ENCODE data around the gene CLPX. TPM values are rescaled to one million over a fixed set of nuclear protein-coding genes. Genes with fewer than 3 reads are reported as not detected.

CLPX gene
- total RNA-seq, 1 experiment from 2014 or later, result 19.3 TPM

DNA sequence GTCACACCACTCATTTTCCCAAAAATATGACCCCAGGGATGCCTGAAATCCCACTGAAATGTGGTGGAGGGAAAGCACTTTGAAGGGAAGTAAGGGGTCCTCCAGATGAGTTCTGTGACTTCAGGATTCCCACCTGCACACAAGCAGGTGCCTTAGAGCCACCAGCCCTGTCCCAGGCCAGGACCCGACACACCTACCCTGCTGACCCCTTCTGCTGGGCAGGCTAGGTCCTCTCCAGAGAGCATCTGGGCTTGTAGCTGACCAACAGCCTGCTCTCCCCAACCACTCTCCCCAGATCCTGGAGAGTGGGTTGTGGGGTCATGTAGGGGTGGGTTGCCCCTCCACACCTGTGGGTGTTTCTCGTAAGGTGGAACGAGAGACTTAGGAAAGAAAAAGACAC, 41.1 kb upstream of the CLPX start:
- no peak overlapping the region for H2AFZ ChIP-seq (ENCODE audit: low read length)
- no peaks in the 10 kb centered on the region for H3F3A ChIP-seq (ENCODE audit: low read length, unreplicated experiment)
- no peak for ATAC-seq
- no peaks in the 10 kb centered on the region for H3K9me2 ChIP-seq (replicated peaks; ENCODE audit: low read length)
- no peak for TF ChIP-seq EZH2 (IDR thresholded peaks at IDR 0.05; ENCODE audit: low read length, unreplicated experiment)
- TF ChIP-seq, protein P1, sequence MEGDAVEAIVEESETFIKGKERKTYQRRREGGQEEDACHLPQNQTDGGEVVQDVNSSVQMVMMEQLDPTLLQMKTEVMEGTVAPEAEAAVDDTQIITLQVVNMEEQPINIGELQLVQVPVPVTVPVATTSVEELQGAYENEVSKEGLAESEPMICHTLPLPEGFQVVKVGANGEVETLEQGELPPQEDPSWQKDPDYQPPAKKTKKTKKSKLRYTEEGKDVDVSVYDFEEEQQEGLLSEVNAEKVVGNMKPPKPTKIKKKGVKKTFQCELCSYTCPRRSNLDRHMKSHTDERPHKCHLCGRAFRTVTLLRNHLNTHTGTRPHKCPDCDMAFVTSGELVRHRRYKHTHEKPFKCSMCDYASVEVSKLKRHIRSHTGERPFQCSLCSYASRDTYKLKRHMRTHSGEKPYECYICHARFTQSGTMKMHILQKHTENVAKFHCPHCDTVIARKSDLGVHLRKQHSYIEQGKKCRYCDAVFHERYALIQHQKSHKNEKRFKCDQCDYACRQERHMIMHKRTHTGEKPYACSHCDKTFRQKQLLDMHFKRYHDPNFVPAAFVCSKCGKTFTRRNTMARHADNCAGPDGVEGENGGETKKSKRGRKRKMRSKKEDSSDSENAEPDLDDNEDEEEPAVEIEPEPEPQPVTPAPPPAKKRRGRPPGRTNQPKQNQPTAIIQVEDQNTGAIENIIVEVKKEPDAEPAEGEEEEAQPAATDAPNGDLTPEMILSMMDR (conservative IDR thresholded peaks at IDR 0.05; ENCODE audit: low read depth, low read length), result no peak
- TF ChIP-seq EZH2phosphoT487 (IDR thresholded peaks at IDR 0.05; ENCODE audit: borderline replicate concordance, low read length), result no peak
- no peaks in the 10 kb centered on the region for H3K79me2 ChIP-seq (ENCODE audit: low read length)
- no peak overlapping the region for H3K27ac ChIP-seq (ENCODE audit: low read length)
- H3K4me2 ChIP-seq (ENCODE audit: low read length), result no peak overlapping the region
- H4K20me1 ChIP-seq (ENCODE audit: low read length), result no peaks in the 10 kb centered on the region
- no peak for DNase-seq
- ChIA-PET CTCF (no interaction called here), POLR2A (ENCODE audit: unreplicated experiment) (no interaction called here)
- no peaks in the 10 kb centered on the region for H3K36me3 ChIP-seq (ENCODE audit: low read depth, low read length)
- no peak overlapping the region for H3K9ac ChIP-seq (ENCODE audit: low read length)
- H3K4me1 ChIP-seq (ENCODE audit: insufficient read depth, low read length), result no peaks in the 10 kb centered on the region
- BruUV-seq (replicated peaks), result no TSS peak
- H3K27me3 ChIP-seq (ENCODE audit: low read length), result no peaks in the 10 kb centered on the region
- H3K9me3 ChIP-seq (ENCODE audit: low read length), result no peaks in the 10 kb centered on the region
- H3K4me3 ChIP-seq (ENCODE audit: low read length), result no peak overlapping the region
- intact Hi-C loops (cut with micrococcal nuclease), result no loop called here

DNA sequence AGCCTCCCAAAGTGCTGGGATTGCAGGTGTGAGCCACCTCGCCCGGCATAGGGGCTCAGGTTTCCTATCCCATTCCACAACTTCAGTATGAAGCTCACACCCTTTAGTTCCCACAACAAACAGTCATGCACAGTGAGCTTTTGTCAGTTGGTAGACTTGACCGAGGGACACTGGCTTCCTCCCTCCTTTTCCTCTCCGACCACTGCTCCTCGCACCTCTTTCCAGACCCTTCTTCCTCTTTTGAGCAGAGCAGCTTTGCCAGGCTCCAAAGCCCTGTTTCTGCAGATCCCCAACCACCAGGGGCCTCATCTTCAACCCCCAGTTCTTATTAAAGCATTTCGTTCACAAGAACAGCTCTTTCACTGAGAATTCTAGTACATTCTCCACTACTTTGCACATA, 38.9 kb upstream of the CLPX start:
- CTCF ChIA-PET, result no interaction called here

DNA sequence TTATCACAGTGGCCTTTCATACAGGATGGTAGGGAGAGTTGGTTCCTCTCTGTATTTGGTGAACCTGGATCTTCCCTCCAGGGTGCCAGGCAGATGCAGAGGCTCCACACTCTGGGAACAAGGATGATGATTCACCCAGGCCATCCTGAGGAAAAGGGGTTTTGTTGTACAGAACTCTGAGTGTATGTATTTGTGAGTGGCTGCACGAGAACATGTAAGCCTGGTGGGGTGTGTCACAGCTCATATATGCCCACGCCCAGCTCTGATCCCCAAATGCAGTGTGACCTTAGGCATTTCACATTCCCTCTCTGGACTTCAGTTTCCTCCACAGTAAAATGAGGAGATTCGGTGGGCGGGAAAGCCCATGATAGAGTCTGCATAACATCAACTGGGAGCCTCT, 37.7 kb upstream of the CLPX start:
- intact Hi-C loops (cut with micrococcal nuclease), result no loop called here
- no peak overlapping the region for H3K27ac ChIP-seq (ENCODE audit: low read length)
- no peaks in the 10 kb centered on the region for H3K36me3 ChIP-seq (ENCODE audit: low read depth, low read length)
- CTCF ChIA-PET, result no interaction called here
- no peaks in the 10 kb centered on the region for H4K20me1 ChIP-seq (ENCODE audit: low read length)
- TF ChIP-seq, protein P1 (conservative IDR thresholded peaks at IDR 0.05; ENCODE audit: low read depth, low read length), result no peak
- TF ChIP-seq EZH2 (IDR thresholded peaks at IDR 0.05; ENCODE audit: low read length, unreplicated experiment), result no peak
- no peak for TF ChIP-seq EZH2phosphoT487 (IDR thresholded peaks at IDR 0.05; ENCODE audit: borderline replicate concordance, low read length)
- no peaks in the 10 kb centered on the region for H3F3A ChIP-seq (ENCODE audit: low read length, unreplicated experiment)
- no TSS peak for BruUV-seq (replicated peaks)
- no peak for DNase-seq
- H3K27me3 ChIP-seq (ENCODE audit: low read length), result no peaks in the 10 kb centered on the region
- H3K4me1 ChIP-seq (ENCODE audit: insufficient read depth, low read length), result no peaks in the 10 kb centered on the region
- no peak overlapping the region for H3K9ac ChIP-seq (ENCODE audit: low read length)
- no peak overlapping the region for H2AFZ ChIP-seq (ENCODE audit: low read length)
- no peak for ATAC-seq
- POLR2A ChIA-PET (ENCODE audit: unreplicated experiment), result no interaction called here
- H3K79me2 ChIP-seq (ENCODE audit: low read length), result no peaks in the 10 kb centered on the region
- H3K9me2 ChIP-seq (replicated peaks; ENCODE audit: low read length), result no peaks in the 10 kb centered on the region
- H3K4me2 ChIP-seq (ENCODE audit: low read length), result no peak overlapping the region
- no peak overlapping the region for H3K4me3 ChIP-seq (ENCODE audit: low read length)
- no peaks in the 10 kb centered on the region for H3K9me3 ChIP-seq (ENCODE audit: low read length)

More for the DNA sequence above, 38.9 kb upstream of the CLPX start:
- H3K36me3 ChIP-seq (ENCODE audit: low read depth, low read length), result no peaks in the 10 kb centered on the region
- H3K9me3 ChIP-seq (ENCODE audit: low read length), result no peaks in the 10 kb centered on the region
- TF ChIP-seq EZH2phosphoT487 (IDR thresholded peaks at IDR 0.05; ENCODE audit: borderline replicate concordance, low read length), result no peak
- TF ChIP-seq, protein P1 (conservative IDR thresholded peaks at IDR 0.05; ENCODE audit: low read depth, low read length), result no peak
- no peak overlapping the region for H2AFZ ChIP-seq (ENCODE audit: low read length)
- no TSS peak for BruUV-seq (replicated peaks)
- H3F3A ChIP-seq (ENCODE audit: low read length, unreplicated experiment), result no peaks in the 10 kb centered on the region
- H3K27me3 ChIP-seq (ENCODE audit: low read length), result no peaks in the 10 kb centered on the region
- intact Hi-C loops (cut with micrococcal nuclease), result no loop called here
- ATAC-seq (no peak), DNase-seq (no peak)
- no peak overlapping the region for H3K27ac ChIP-seq (ENCODE audit: low read length)
- no peak overlapping the region for H3K4me3 ChIP-seq (ENCODE audit: low read length)
- no peaks in the 10 kb centered on the region for H3K79me2 ChIP-seq (ENCODE audit: low read length)
- H3K9ac ChIP-seq (ENCODE audit: low read length), result no peak overlapping the region
- H3K4me1 ChIP-seq (ENCODE audit: insufficient read depth, low read length), result no peaks in the 10 kb centered on the region
- POLR2A ChIA-PET (ENCODE audit: unreplicated experiment), result no interaction called here
- no peak overlapping the region for H3K4me2 ChIP-seq (ENCODE audit: low read length)
- no peaks in the 10 kb centered on the region for H4K20me1 ChIP-seq (ENCODE audit: low read length)
- H3K9me2 ChIP-seq (replicated peaks; ENCODE audit: low read length), result no peaks in the 10 kb centered on the region

Measured in PC-3 (cell line).